Lower lobe of right lung (tissue), 2 donors: ENCODE results near the gene EPS8L1. TPM values are rescaled to one million over a fixed set of nuclear protein-coding genes. Genes with fewer than 3 reads are reported as not detected.

Experiments used
- ATAC-seq, 2 donors: fragments of 200-7000 bp; cut with Tn5 transposase; one replicate each; pipeline ENCODE4 v1.9.1; 2020 to 2022; ENCODE audit warnings: mild to moderate bottlenecking in 2 of 2, moderate library complexity in 2 of 2
- DNase-seq: peaks from one replicate; pipeline ENCODE4 v3.0.0-alpha.2; 2020
- H3K27ac ChIP-seq: fragments of 200-600 bp; one replicate; pipeline ENCODE4 v1.8.0; 2022
- H3K27me3 ChIP-seq: fragments of 200-600 bp; one replicate; pipeline ENCODE4 v1.8.0; 2022; ENCODE audit warnings: low read depth
- H3K36me3 ChIP-seq: fragments of 200-600 bp; one replicate; pipeline ENCODE4 v1.8.0; 2022; ENCODE audit warnings: mild to moderate bottlenecking
- H3K4me1 ChIP-seq: fragments of 200-600 bp; one replicate; pipeline ENCODE4 v1.8.0; 2022
- H3K4me3 ChIP-seq: fragments of 200-600 bp; one replicate; pipeline ENCODE4 v1.8.0; 2022; ENCODE audit warnings: mild to moderate bottlenecking
- H3K9me3 ChIP-seq: fragments of 200-600 bp; one replicate; pipeline ENCODE4 v1.8.0; 2022
- intact Hi-C: fragments of 100-400 bp; cut with DNase I; formaldehyde crosslinking; loops from one replicate; pipeline ENCODE4 v1.11.0; 2022
- total RNA-seq: library from RNA; stranded (reverse); fragmentation: NEBNext Ultra II Directional; extraction: Animal tissue kit (Norgen Biotek cat#: 25700); gene quantifications from one replicate; pipeline ENCODE4 v1.2.1, GENCODE V29; 2021
- TF ChIP-seq, protein P1 (sequence below): fragments of 200-600 bp; IDR thresholded peaks from one replicate; pipeline ENCODE4 v1.8.0; 2022; ENCODE audit warnings: antibody characterized with exemption, mild to moderate bottlenecking
- donor health status: DM: no; HTN: yes; CAD: no; lungs with severe emphysema.

EPS8L1 gene
- total RNA-seq, 1 donor from 2014 or later = 28.1 TPM

DNA sequence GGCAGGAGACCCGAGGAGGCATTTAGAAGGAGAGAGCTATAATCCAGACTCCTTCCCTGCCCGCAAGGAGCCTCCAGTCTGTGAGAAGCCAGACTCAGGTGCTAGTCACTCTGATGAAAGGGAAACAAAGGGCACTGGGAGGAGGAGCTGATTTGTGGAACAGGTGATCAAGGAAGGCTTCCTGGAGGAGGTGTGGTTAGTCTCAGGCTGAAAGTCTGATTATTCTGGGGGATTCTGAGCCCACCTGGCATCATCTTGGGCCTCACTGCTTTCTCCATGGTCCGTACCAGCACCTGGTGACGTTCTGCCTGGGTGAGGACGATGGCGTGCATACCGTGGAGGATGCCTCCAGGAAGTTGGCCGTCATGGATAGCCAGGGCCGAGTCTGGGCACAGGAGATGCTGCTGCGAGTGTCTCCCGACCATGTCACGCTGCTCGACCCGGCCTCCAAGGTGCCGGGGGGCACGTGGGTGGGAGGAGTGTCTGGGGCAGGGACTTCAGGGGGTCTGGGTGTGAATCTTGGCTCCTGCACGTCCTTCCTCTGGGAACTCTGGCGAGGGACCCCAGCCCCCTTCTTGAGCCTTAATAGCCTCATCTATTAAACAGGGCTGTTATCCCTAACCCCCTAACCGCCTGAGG is 3.9 kb downstream of the EPS8L1 start:
- H3K36me3 ChIP-seq = no peaks in the 10 kb centered on the region
- ATAC-seq (no peak), DNase-seq (no peak)
- intact Hi-C loops = no loop called here
- TF ChIP-seq, protein P1, sequence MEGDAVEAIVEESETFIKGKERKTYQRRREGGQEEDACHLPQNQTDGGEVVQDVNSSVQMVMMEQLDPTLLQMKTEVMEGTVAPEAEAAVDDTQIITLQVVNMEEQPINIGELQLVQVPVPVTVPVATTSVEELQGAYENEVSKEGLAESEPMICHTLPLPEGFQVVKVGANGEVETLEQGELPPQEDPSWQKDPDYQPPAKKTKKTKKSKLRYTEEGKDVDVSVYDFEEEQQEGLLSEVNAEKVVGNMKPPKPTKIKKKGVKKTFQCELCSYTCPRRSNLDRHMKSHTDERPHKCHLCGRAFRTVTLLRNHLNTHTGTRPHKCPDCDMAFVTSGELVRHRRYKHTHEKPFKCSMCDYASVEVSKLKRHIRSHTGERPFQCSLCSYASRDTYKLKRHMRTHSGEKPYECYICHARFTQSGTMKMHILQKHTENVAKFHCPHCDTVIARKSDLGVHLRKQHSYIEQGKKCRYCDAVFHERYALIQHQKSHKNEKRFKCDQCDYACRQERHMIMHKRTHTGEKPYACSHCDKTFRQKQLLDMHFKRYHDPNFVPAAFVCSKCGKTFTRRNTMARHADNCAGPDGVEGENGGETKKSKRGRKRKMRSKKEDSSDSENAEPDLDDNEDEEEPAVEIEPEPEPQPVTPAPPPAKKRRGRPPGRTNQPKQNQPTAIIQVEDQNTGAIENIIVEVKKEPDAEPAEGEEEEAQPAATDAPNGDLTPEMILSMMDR = no peak
- peak overlapping the region; percentile 56 for H3K4me3 ChIP-seq
- H3K4me1 ChIP-seq = peaks cover 25% of the 10 kb centered on the region
- H3K9me3 ChIP-seq = no peaks in the 10 kb centered on the region
- H3K27ac ChIP-seq = no peak overlapping the region
- H3K27me3 ChIP-seq = peaks cover 52% of the 10 kb centered on the region

DNA sequence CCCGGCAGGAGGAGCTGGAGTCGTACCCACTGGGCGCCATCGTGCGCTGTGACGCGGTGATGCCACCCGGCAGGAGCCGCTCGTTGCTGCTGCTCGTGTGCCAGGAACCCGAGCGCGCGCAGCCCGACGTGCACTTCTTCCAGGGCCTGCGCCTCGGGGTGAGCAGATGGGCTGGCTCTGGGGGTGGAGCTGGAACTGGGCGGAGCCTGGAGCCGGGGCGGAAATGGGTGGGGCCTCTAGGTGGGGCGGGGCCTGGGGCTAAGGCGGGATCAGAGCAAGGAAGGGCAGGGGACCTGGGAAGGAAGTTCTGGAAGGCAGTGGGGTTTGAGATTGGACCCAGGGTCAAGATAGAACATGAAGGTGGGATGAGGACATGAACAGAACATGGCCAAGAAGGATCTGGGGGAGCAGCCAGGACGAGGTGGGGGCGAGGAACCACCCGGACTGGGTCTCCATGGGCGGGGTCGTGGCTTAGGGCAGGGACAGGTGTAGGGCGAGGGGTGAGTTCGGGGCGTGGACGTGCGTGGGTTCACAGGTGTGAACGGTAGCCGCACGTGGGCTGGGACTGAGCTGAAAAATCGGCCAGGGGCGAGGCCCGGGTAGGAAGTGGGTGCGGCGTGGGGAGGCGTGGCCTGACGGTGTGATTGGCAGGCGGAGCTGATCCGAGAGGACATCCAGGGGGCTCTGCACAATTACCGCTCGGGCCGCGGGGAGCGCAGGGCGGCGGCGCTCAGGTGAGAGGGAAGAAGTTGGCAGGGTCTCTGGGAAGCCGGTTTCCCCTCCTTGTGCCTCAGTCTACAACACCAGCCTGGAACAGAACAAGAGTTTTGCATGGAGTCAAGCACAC is 4.7 kb downstream of the EPS8L1 start:
- Histone ChIP-seq H3K27ac (peak overlapping the region; percentile 37), H3K9me3 (no peaks in the 10 kb centered on the region), H3K27me3 (peaks cover 55% of the 10 kb centered on the region), H3K4me1 (peaks cover 25% of the 10 kb centered on the region), H3K36me3 (no peaks in the 10 kb centered on the region), H3K4me3 (peak overlapping the region; percentile 56)
- intact Hi-C loops = no loop called here
- TF ChIP-seq, protein P1 = no peak
- DNase-seq (peak; percentile 87), ATAC-seq (peak; percentile 84 to 88)

DNA sequence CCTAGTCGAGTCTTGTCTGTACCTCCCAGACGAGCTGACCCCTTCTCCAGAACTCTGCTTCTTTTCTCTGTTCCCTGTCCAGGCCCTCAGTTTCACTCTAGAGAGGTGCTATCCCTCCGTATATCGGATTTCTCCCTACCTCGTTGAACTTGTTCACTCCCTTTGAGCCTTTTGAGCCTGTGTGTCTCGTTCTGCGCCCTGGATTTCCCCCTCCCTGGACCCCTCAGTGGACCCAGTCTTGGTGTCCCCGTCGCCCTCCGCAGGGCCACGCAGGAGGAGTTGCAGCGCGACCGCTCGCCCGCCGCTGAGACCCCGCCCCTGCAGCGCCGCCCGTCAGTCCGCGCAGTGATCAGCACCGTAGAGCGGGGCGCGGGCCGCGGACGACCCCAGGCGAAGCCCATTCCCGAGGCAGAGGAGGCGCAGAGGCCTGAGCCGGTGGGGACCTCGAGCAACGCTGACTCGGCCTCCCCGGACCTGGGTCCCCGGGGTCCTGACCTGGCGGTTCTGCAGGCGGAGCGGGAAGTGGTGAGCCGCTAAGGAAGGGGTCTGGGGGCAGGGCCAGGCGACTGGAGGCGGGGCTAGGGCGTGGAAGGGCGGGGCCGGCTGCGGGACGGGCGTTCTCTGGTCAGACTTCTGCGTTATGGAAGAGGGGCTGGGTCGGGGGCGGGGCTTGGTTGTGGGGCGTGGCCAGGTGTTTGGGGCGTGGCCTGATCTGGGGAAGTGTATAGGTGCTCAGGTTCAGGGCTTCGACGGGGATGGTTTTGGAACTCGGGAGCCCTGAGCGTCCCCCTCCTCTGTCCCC is 5.5 kb downstream of the EPS8L1 start:
- Histone ChIP-seq H3K4me1 (peaks cover 27% of the 10 kb centered on the region), H3K4me3 (peak overlapping the region; percentile 56), H3K36me3 (no peaks in the 10 kb centered on the region), H3K27me3 (peaks cover 58% of the 10 kb centered on the region), H3K9me3 (no peaks in the 10 kb centered on the region), H3K27ac (peak overlapping the region; percentile 37)
- intact Hi-C loops = no loop called here
- ATAC-seq (peak; percentile 87 to 90), DNase-seq (peak; percentile 90)
- TF ChIP-seq, protein P1 = peak; percentile 7

DNA sequence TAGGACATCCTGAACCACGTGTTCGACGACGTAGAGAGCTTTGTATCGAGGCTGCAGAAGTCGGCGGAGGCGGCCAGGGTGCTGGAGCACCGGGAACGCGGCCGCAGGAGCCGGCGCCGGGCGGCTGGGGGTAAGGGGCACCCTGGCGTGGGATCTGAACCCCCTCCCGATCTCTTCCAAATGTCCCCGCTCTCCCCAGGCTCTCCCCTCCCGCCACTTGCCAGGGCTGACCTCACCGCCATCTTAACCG is 6.0 kb downstream of the EPS8L1 start:
- Histone ChIP-seq H3K27ac (no peak overlapping the region), H3K9me3 (no peaks in the 10 kb centered on the region), H3K36me3 (no peaks in the 10 kb centered on the region), H3K4me1 (peaks cover 32% of the 10 kb centered on the region), H3K4me3 (peak overlapping the region; percentile 56), H3K27me3 (peaks cover 60% of the 10 kb centered on the region)
- intact Hi-C loops = no loop called here
- TF ChIP-seq, protein P1 = no peak
- DNase-seq (no peak), ATAC-seq (no peak)

DNA sequence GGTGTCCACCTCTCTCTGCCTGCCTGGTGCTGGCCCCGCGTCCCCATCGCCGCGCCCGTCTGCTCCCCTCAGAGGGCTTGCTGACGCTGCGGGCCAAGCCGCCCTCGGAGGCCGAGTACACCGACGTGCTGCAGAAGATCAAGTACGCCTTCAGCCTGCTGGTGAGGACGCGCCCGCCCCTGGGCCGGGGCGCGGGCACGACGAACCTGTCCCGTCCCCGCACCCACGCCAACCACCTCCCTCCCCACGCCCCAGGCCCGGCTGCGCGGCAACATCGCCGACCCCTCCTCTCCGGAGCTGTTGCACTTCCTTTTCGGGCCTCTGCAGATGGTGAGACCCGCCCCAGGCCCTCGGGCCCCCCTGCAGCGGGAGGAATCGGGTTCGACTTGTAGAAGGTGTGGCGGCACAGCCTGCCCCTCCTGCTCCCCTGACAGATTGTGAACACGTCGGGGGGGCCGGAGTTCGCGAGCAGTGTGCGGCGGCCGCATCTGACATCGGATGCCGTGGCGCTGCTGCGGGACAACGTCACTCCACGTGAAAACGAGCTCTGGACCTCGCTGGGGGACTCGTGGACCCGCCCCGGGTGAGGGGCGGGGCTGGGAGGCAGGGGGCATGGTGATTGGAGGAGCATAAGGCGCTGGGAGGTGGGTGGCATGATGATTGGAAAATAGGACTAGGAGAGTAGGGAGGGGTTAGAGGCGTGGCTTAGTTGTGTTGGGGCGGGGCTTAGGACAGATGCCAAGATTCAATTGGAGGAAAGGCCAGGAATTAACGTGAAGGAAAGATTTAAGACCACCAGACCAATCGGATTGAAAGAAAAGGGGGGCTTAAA is 6.6 kb downstream of the EPS8L1 start:
- no peaks in the 10 kb centered on the region for H3K36me3 ChIP-seq
- DNase-seq (no peak), ATAC-seq (no peak)
- TF ChIP-seq, protein P1 = no peak
- peak overlapping the region; percentile 56 for H3K4me3 ChIP-seq
- H3K9me3 ChIP-seq = no peaks in the 10 kb centered on the region
- peaks cover 37% of the 10 kb centered on the region for H3K4me1 ChIP-seq
- H3K27ac ChIP-seq = no peak overlapping the region
- peaks cover 58% of the 10 kb centered on the region for H3K27me3 ChIP-seq
- intact Hi-C loops = no loop called here
